Measurements from ENCODE around the gene NHEJ1. TPM values are rescaled to one million over a fixed set of nuclear protein-coding genes. Genes with fewer than 3 reads are reported as not detected.

NHEJ1 gene
- total and polyA plus RNA-seq, 2 of the 13 experiments (the other 11 are each of a cell fraction or from before 2014, with no cell fraction given), result 30.0 to 30.7 TPM

GRCh38 chr2:219119422-219120043 lies 41.1 kb downstream of the NHEJ1 start (continued):
- no peak for TF ChIP-seq PRDM4 (CRISPR knock-in tag; IDR thresholded peaks at IDR 0.05; ENCODE audit: borderline replicate concordance)

DNA sequence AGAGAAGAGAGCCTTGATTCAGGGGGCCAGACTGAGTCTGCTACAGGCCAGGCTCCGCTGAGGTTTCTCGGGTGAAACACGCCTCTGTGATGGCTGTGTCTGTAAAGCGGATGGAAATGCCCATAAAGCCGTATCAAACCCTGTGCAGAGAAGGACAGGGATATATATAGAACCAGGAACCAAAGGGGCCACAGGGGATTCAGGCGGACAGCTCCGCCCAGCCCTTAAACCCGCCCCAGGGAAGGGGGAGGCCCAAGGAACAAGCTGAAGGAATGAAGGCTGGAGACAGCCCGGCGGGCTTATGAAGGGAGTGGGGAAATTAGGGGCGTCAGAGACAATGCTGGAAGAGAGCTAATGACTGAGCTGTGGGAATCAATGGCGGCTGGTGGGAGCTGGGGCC lies 42.1 kb downstream of the NHEJ1 start:
- Histone ChIP-seq H3K4me1 (ENCODE audit: insufficient read depth, low read length) (peaks cover 69% of the 10 kb centered on the region), H3K4me3 (replicated peaks in 1 of 3; ENCODE audit: insufficient read depth in 1 of 3, low read depth in 2 of 3, low read length in 3 of 3) (no peak overlapping the region), H3K27me3 (ENCODE audit: control insufficient read depth in 1 of 2, insufficient read depth in 2 of 2, low read length in 2 of 2) (no peaks in the 10 kb centered on the region), H3K79me2 (ENCODE audit: insufficient read depth, low read length) (no peaks in the 10 kb centered on the region), H3K4me2 (ENCODE audit: low read depth, low read length) (no peak overlapping the region), H4K20me1 (ENCODE audit: insufficient read depth, low read length) (no peaks in the 10 kb centered on the region), H3K36me3 (replicated peaks in 1 of 2; ENCODE audit: control insufficient read depth in 1 of 2, insufficient read depth in 2 of 2, low read length in 2 of 2) (no peaks in the 10 kb centered on the region), H2AFZ (ENCODE audit: low read length) (no peak overlapping the region), H3K9ac (ENCODE audit: insufficient read depth, low read depth, low read length) (no peak overlapping the region), H3K27ac (ENCODE audit: extremely low read length, insufficient read depth, low read length) (no peak overlapping the region), H3K9me3 (ENCODE audit: low read length) (no peaks in the 10 kb centered on the region)
- BruUV-seq (replicated peaks), result no TSS peak
- no peak for DNase-seq (ENCODE audit: low spot score)
- ChIA-PET POLR2A (interaction anchor here (1.3 to 5.6 kb wide), 2 partner anchors 46 to 59 kb away, joined by 4 to 45 read pairs; no protein-coding TSS in a partner anchor), CTCF (ENCODE audit: low intra/inter-chr PET ratio, low total read pairs) (interaction anchor here (0.9 to 4.5 kb wide), 6 partner anchors 37 to 123 kb away, joined by 3 to 82 read pairs (median 16); no protein-coding TSS in a partner anchor)
- TF ChIP-seq RXRA (CRISPR knock-in tag; IDR thresholded peaks at IDR 0.05), result 0 out of 2 replicates have a peak, but pooled peaks have one; percentile 21
- TF ChIP-seq MXI1 (IDR thresholded peaks at IDR 0.05; ENCODE audit: borderline replicate concordance, low read depth, low read length), result no peak
- intact Hi-C loops (cut with micrococcal nuclease; ENCODE audit: unreplicated experiment) (no loop called here), in situ Hi-C loops (cut with HindIII; ENCODE audit: extremely low pct_ligation_motif_present, low pct_unique_long_range_greater_than_20kb) (loop anchor here (5.0 kb wide), 1 partner anchor 61 kb away; no protein-coding TSS in a partner anchor)
- no peak for ATAC-seq
- WGBS (ENCODE audit: low lambda C conversion rate), result 95% methylated on average over 12 of the region's 12 CpGs
- no peak for FAIRE-seq

Measured in HepG2 (cell line).